ENCODE data around the gene RUVBL1. TPM values are rescaled to one million over a fixed set of nuclear protein-coding genes. Genes with fewer than 3 reads are reported as not detected.

Gene RUVBL1
- total and polyA plus RNA-seq, 7 experiments from 2014 or later: 16.8 to 73.7 (median 24.2) TPM

GRCh38 chr3:128054367-128054766 lies 69.2 kb downstream of the RUVBL1 start:
- Histone ChIP-seq H3K27me3 (ENCODE audit: control insufficient read depth in 2 of 2, insufficient read depth in 2 of 2, low read length in 2 of 2) (no peaks in the 10 kb centered on the region), H3K27ac (ENCODE audit: low read depth, low read length) (peak overlapping the region; percentile 37), H3K36me3 (ENCODE audit: control insufficient read depth in 2 of 3, insufficient read depth in 3 of 3, low read length in 3 of 3) (peaks cover 0 to 49% (median 4%) of the 10 kb centered on the region in 3 experiments), H3K4me3 (ENCODE audit: low read length) (peak overlapping the region; percentile 80), H3K4me1 (ENCODE audit: control insufficient read depth in 2 of 2, insufficient read depth in 2 of 2, low read length in 2 of 2) (peaks cover 28 to 37% of the 10 kb centered on the region in 2 donors), H3K9me3 (ENCODE audit: control insufficient read depth in 2 of 3, low read length in 3 of 3) (no peaks in the 10 kb centered on the region)
- intact Hi-C loops (cut with micrococcal nuclease): loop anchor here (5.0 to 10.0 kb wide), 6 partner anchors 673 to 1350 kb away; partner anchors contain the start of genes CHCHD6 (in 1 of the 2), CNBP (in 1 of the 2), HMCES (in 1 of the 2) and RAB7A (in 1 of the 2)
- peak overlapping the region; percentile 19 to 98 (median 69) for H3K27ac Mint-ChIP-seq
- DNase-seq (no peak), ATAC-seq (no peak)
- peaks cover 0 to 33% (median 14%) of the 10 kb centered on the region in 5 donors for H3K36me3 Mint-ChIP-seq
- H3K9me3 Mint-ChIP-seq: no peaks in the 10 kb centered on the region
- ChIA-PET CTCF (no interaction called here), POLR2A (no interaction called here)
- H3K4me1 Mint-ChIP-seq: peaks cover 36 to 44% (median 43%) of the 10 kb centered on the region in 7 donors
- H3K27me3 Mint-ChIP-seq: peaks cover 0 to 2% (median 0%) of the 10 kb centered on the region in 5 donors
- H3K4me3 Mint-ChIP-seq: peak overlapping the region; percentile 70 to 98 (median 94)

GRCh38 chr3:128053614-128054013 lies 70.0 kb downstream of the RUVBL1 start:
- Histone ChIP-seq H3K27ac (ENCODE audit: low read depth, low read length) (peak overlapping the region; percentile 95), H3K9me3 (ENCODE audit: control insufficient read depth in 2 of 3, low read length in 3 of 3) (no peaks in the 10 kb centered on the region), H3K4me3 (ENCODE audit: low read length) (peak overlapping the region; percentile 80), H3K27me3 (ENCODE audit: control insufficient read depth in 2 of 2, insufficient read depth in 2 of 2, low read length in 2 of 2) (no peaks in the 10 kb centered on the region), H3K36me3 (ENCODE audit: control insufficient read depth in 2 of 3, insufficient read depth in 3 of 3, low read length in 3 of 3) (peaks cover 0 to 42% (median 3%) of the 10 kb centered on the region in 3 experiments), H3K4me1 (ENCODE audit: control insufficient read depth in 2 of 2, insufficient read depth in 2 of 2, low read length in 2 of 2) (peaks cover 28 to 37% of the 10 kb centered on the region in 2 donors)
- intact Hi-C loops (cut with micrococcal nuclease): loop anchor here (2.0 to 10.0 kb wide), 9 partner anchors 455 to 1579 kb away; partner anchors contain the start of genes CHCHD6 (in 1 of the 2), CNBP (in 1 of the 2), HMCES (in 1 of the 2) and MCM2 (in 1 of the 2)
- CTCF ChIA-PET: no interaction called here
- H3K27me3 Mint-ChIP-seq: peaks cover 0 to 7% (median 0%) of the 10 kb centered on the region in 5 donors
- peaks cover 0 to 33% (median 8%) of the 10 kb centered on the region in 5 donors for H3K36me3 Mint-ChIP-seq
- DNase-seq (no peak), ATAC-seq (no peak)
- H3K27ac Mint-ChIP-seq: peak overlapping the region; percentile 19 to 98 (median 96)
- peaks cover 36 to 44% (median 43%) of the 10 kb centered on the region in 7 donors for H3K4me1 Mint-ChIP-seq
- H3K9me3 Mint-ChIP-seq: no peaks in the 10 kb centered on the region
- peak overlapping the region; percentile 90 to 98 (median 96) for H3K4me3 Mint-ChIP-seq
- POLR2A ChIA-PET: interaction anchor here (0.7 to 0.9 kb wide), 2 partner anchors 70 to 661 kb away, joined by 3 to 5 read pairs; partner anchors contain the start of gene RUVBL1

GRCh38 chr3:128052595-128053351 lies 70.8 kb downstream of the RUVBL1 start:
- peaks cover 0 to 33% (median 8%) of the 10 kb centered on the region in 5 donors for H3K36me3 Mint-ChIP-seq
- peak; percentile 4 for ATAC-seq

GRCh38 chr3:128051837-128052594 lies 71.6 kb downstream of the RUVBL1 start, which contains the start of gene SEC61A1:
Gene SEC61A1, plus strand, starts transcription at chr3:128052437. Its CDS starts 116 bp downstream, at chr3:128052553.
- peak within 1 kb of the TSS; percentile 87 to 99 (median 97) for H3K27ac Mint-ChIP-seq
- no peaks in the 10 kb centered on the region for H3K9me3 Mint-ChIP-seq
- CTCF ChIA-PET: no interaction called here

More at GRCh38 chr3:128052595-128053351, 70.8 kb downstream of the RUVBL1 start:
- no peaks in the 10 kb centered on the region for H3K9me3 Mint-ChIP-seq
- H3K36me3 ChIP-seq (ENCODE audit: control insufficient read depth in 2 of 3, insufficient read depth in 3 of 3, low read length in 3 of 3): peaks cover 0 to 34% (median 0%) of the 10 kb centered on the region in 3 experiments
- ChIA-PET POLR2A (interaction anchor here (0.7 to 1.6 kb wide), 7 partner anchors 13 to 662 kb away, joined by 3 to 5 read pairs (median 3); partner anchors contain the start of gene RUVBL1), CTCF (no interaction called here)
- H3K27me3 Mint-ChIP-seq: peaks cover 0 to 14% (median 0%) of the 10 kb centered on the region in 5 donors
- peak overlapping the region; percentile 87 to 99 (median 97) for H3K27ac Mint-ChIP-seq
- DNase-seq: no peak
- H3K27ac ChIP-seq (ENCODE audit: low read depth, low read length): peak overlapping the region; percentile 95
- no peaks in the 10 kb centered on the region for H3K9me3 ChIP-seq (ENCODE audit: control insufficient read depth in 2 of 3, low read length in 3 of 3)
- peak overlapping the region; percentile 90 to 98 (median 96) for H3K4me3 Mint-ChIP-seq
- H3K27me3 ChIP-seq (ENCODE audit: control insufficient read depth in 2 of 2, insufficient read depth in 2 of 2, low read length in 2 of 2): no peaks in the 10 kb centered on the region
- intact Hi-C loops (cut with micrococcal nuclease): loop anchor here (1.0 to 10.0 kb wide), 20 partner anchors 23 to 1578 kb away; partner anchors contain the start of genes ABTB1 (in 2 of the 2), EEFSEC (in 2 of the 2), MCM2 (in 2 of the 2) and RUVBL1 (in 2 of the 2)
- H3K4me1 Mint-ChIP-seq: peaks cover 36 to 44% (median 43%) of the 10 kb centered on the region in 7 donors
- peaks cover 28 to 37% of the 10 kb centered on the region in 2 donors for H3K4me1 ChIP-seq (ENCODE audit: control insufficient read depth in 2 of 2, insufficient read depth in 2 of 2, low read length in 2 of 2)
- H3K4me3 ChIP-seq (ENCODE audit: low read length): peak overlapping the region; percentile 80

GRCh38 chr3:128051459-128051836 lies 72.2 kb downstream of the RUVBL1 start:
- DNase-seq: no peak
- H3K4me1 Mint-ChIP-seq: peaks cover 36 to 44% (median 43%) of the 10 kb centered on the region in 7 donors
- H3K4me1 ChIP-seq (ENCODE audit: control insufficient read depth in 2 of 2, insufficient read depth in 2 of 2, low read length in 2 of 2): peaks cover 28 to 37% of the 10 kb centered on the region in 2 donors
- no peaks in the 10 kb centered on the region for H3K27me3 ChIP-seq (ENCODE audit: control insufficient read depth in 2 of 2, insufficient read depth in 2 of 2, low read length in 2 of 2)
- H3K4me3 Mint-ChIP-seq: peak overlapping the region; percentile 90 to 98 (median 94)
- peaks cover 0 to 26% (median 0%) of the 10 kb centered on the region in 3 experiments for H3K36me3 ChIP-seq (ENCODE audit: control insufficient read depth in 2 of 3, insufficient read depth in 3 of 3, low read length in 3 of 3)
- H3K36me3 Mint-ChIP-seq: peaks cover 0 to 27% (median 8%) of the 10 kb centered on the region in 5 donors
- H3K27ac Mint-ChIP-seq: peak overlapping the region; percentile 87 to 98 (median 93)
- H3K4me3 ChIP-seq (ENCODE audit: low read length): peak overlapping the region; percentile 82
- no peaks in the 10 kb centered on the region for H3K9me3 ChIP-seq (ENCODE audit: control insufficient read depth in 2 of 3, low read length in 3 of 3)
- CTCF ChIA-PET: no interaction called here
- intact Hi-C loops (cut with micrococcal nuclease): loop anchor here (5.0 to 10.0 kb wide), 6 partner anchors 676 to 1347 kb away; partner anchors contain the start of genes CHCHD6 (in 1 of the 2), CNBP (in 1 of the 2), HMCES (in 1 of the 2) and RAB7A (in 1 of the 2)
- ATAC-seq: no peak
- H3K9me3 Mint-ChIP-seq: no peaks in the 10 kb centered on the region
- H3K27ac ChIP-seq (ENCODE audit: low read depth, low read length): peak overlapping the region; percentile 80
- POLR2A ChIA-PET: interaction anchor here (0.6 to 1.4 kb wide), 3 partner anchors 15 to 476 kb away, joined by 3 read pairs; no protein-coding TSS in a partner anchor
- peaks cover 0 to 21% (median 5%) of the 10 kb centered on the region in 5 donors for H3K27me3 Mint-ChIP-seq

More at GRCh38 chr3:128051837-128052594, 71.6 kb downstream of the RUVBL1 start, which contains the start of gene SEC61A1:
- Histone ChIP-seq H3K27ac (ENCODE audit: low read depth, low read length) (peak within 1 kb of the TSS; percentile 95), H3K9me3 (ENCODE audit: control insufficient read depth in 2 of 3, low read length in 3 of 3) (no peaks in the 10 kb centered on the region), H3K36me3 (ENCODE audit: control insufficient read depth in 2 of 3, insufficient read depth in 3 of 3, low read length in 3 of 3) (peaks cover 0 to 30% (median 0%) of the 10 kb centered on the region in 3 experiments), H3K27me3 (ENCODE audit: control insufficient read depth in 2 of 2, insufficient read depth in 2 of 2, low read length in 2 of 2) (no peaks in the 10 kb centered on the region), H3K4me3 (ENCODE audit: low read length) (peak within 1 kb of the TSS; percentile 82), H3K4me1 (ENCODE audit: control insufficient read depth in 2 of 2, insufficient read depth in 2 of 2, low read length in 2 of 2) (peaks cover 28 to 37% of the 10 kb centered on the region in 2 donors)
- Mint-ChIP-seq H3K4me1 (peaks cover 36 to 44% (median 43%) of the 10 kb centered on the region in 7 donors), H3K36me3 (peaks cover 0 to 29% (median 8%) of the 10 kb centered on the region in 5 donors), H3K27me3 (peaks cover 0 to 17% (median 1%) of the 10 kb centered on the region in 5 donors), H3K4me3 (peak within 1 kb of the TSS; percentile 90 to 98 (median 96))
- ATAC-seq: peak; percentile 97
- DNase-seq: peak; percentile 94 to 97 (median 95)
- POLR2A ChIA-PET: interaction anchor here (0.9 to 1.6 kb wide), 5 partner anchors 14 to 477 kb away, joined by 3 to 5 read pairs (median 3); no protein-coding TSS in a partner anchor
- intact Hi-C loops (cut with micrococcal nuclease): loop anchor here (1.0 to 10.0 kb wide), 20 partner anchors 23 to 1577 kb away; partner anchors contain the start of genes ABTB1 (in 2 of the 2), EEFSEC (in 2 of the 2), MCM2 (in 2 of the 2) and RUVBL1 (in 2 of the 2)

Measured in naive thymus-derived CD4-positive, alpha-beta T cell (primary cell).